Neural cell (in vitro differentiated cells): Measurements from ENCODE around the gene METTL1. TPM values are rescaled to one million over a fixed set of nuclear protein-coding genes. Genes with fewer than 3 reads are reported as not detected.
"Not testable (repeated sequence)": the region's sequence is repeated elsewhere in the genome, so short reads cannot be mapped to it uniquely, and the experiment has no call there.

Source experiments
- H2AFZ ChIP-seq: fragments of 200-600, 300-800 bp; sonication (generic), shearing (Covaris generic); 2 replicates; pipeline ENCODE4 v1.6.0; 2014; ENCODE audit warnings: low read depth, mild to moderate bottlenecking, antibody characterized with exemption, low read length, moderate library complexity
- H3F3A ChIP-seq: fragments of 200-600 bp; shearing (Covaris generic); 2 replicates; pipeline ENCODE4 v1.6.1; 2016; ENCODE audit warnings: mild to moderate bottlenecking, moderate library complexity, mixed read lengths, antibody characterized with exemption, low read length; ENCODE audit not compliant: insufficient read depth, poor library complexity, severe bottlenecking
- H3K27ac ChIP-seq: fragments of 200-600, 300-800 bp; sonication (generic), shearing (Covaris generic); 2 replicates; pipeline ENCODE4 v1.5.1; 2014; ENCODE audit warnings: mild to moderate bottlenecking, low read length, moderate library complexity
- H3K27me3 ChIP-seq: fragments of 300-800, 200-600 bp; sonication (generic), shearing (Covaris generic); 2 replicates; pipeline ENCODE4 v1.6.0; 2014; ENCODE audit warnings: mild to moderate bottlenecking, low read depth, low read length, moderate library complexity; ENCODE audit not compliant: insufficient read depth
- H3K36me3 ChIP-seq: fragments of 300-800, 200-600 bp; sonication (generic), shearing (Covaris generic); 2 replicates; pipeline ENCODE4 v1.5.1; 2014; ENCODE audit warnings: mild to moderate bottlenecking, antibody characterized with exemption, low read length, moderate library complexity; ENCODE audit not compliant: insufficient read depth
- H3K4me2 ChIP-seq: fragments of 300-800, 200-600 bp; sonication (generic), shearing (Covaris generic); 2 replicates; pipeline ENCODE4 v1.6.0; 2014; ENCODE audit warnings: mild to moderate bottlenecking, low read length
- H3K4me3 ChIP-seq: fragments of 300-800, 200-600 bp; sonication (generic), shearing (Covaris generic); 2 replicates; pipeline ENCODE4 v1.5.1; 2014; ENCODE audit warnings: mild to moderate bottlenecking, low read length, moderate library complexity
- H3K79me2 ChIP-seq: fragments of 200-600 bp; shearing (Covaris generic); replicated peaks from 2 replicates; pipeline ENCODE4 v1.6.0; 2014; ENCODE audit warnings: mild to moderate bottlenecking, low read length, moderate library complexity; ENCODE audit not compliant: insufficient read depth
- H3K9ac ChIP-seq: fragments of 300-800, 200-600 bp; sonication (generic), shearing (Covaris generic); 2 replicates; pipeline ENCODE4 v1.6.1; 2016; ENCODE audit warnings: mild to moderate bottlenecking, low read length, mixed read lengths
- H3K9me2 ChIP-seq: fragments of 200-600 bp; shearing (Covaris generic); 2 replicates; pipeline ENCODE4 v1.6.1; 2016; ENCODE audit warnings: mild to moderate bottlenecking, low read length, mixed read lengths; ENCODE audit not compliant: insufficient read depth
- H3K9me3 ChIP-seq: fragments of 200-600, 300-800 bp; sonication (generic), shearing (Covaris generic); 2 replicates; pipeline ENCODE4 v1.6.1; 2016; ENCODE audit warnings: mild to moderate bottlenecking, mixed run types, low read length, moderate library complexity, mixed read lengths
- H4K20me1 ChIP-seq: fragments of 200-600 bp; shearing (Covaris generic); 2 replicates; pipeline ENCODE4 v1.6.1; 2016; ENCODE audit warnings: mild to moderate bottlenecking, mixed run types; ENCODE audit not compliant: insufficient read depth
- EP300 ChIP-seq: fragments of 450-650 bp; conservative IDR thresholded peaks from 2 replicates; pipeline ENCODE4 v1.6.1; 2014; ENCODE audit warnings: antibody characterized with exemption, mild to moderate bottlenecking, moderate library complexity; ENCODE audit not compliant: poor library complexity, severe bottlenecking
- EZH2 ChIP-seq: fragments of 200-600, 300-800 bp; shearing (Covaris generic), sonication (generic); IDR thresholded peaks from 2 replicates; pipeline ENCODE4 v1.6.1; 2014; ENCODE audit warnings: antibody characterized with exemption, low read length, borderline replicate concordance, mild to moderate bottlenecking; ENCODE audit not compliant: insufficient read depth, poor library complexity, severe bottlenecking
- MXI1 ChIP-seq: fragments of 450-650 bp; conservative IDR thresholded peaks from 2 replicates; pipeline ENCODE4 v1.6.1; 2014; ENCODE audit warnings: antibody characterized with exemption, mild to moderate bottlenecking; ENCODE audit not compliant: poor library complexity, severe bottlenecking
- POLR2AphosphoS5 ChIP-seq: IDR thresholded peaks from 2 replicates; pipeline ENCODE4 v1.6.1; 2012
- RAD21 ChIP-seq: fragments of 450-650 bp; conservative IDR thresholded peaks from 2 replicates; pipeline ENCODE4 v1.6.1; 2014; ENCODE audit warnings: antibody characterized with exemption, mild to moderate bottlenecking, moderate library complexity
- SMC3 ChIP-seq: fragments of 450-650 bp; conservative IDR thresholded peaks from 2 replicates; pipeline ENCODE4 v1.6.1; 2014; ENCODE audit warnings: antibody characterized with exemption, mild to moderate bottlenecking, moderate library complexity; ENCODE audit not compliant: poor library complexity
- TAF1 ChIP-seq: IDR thresholded peaks from 2 replicates; pipeline ENCODE4 v1.6.1; 2012; ENCODE audit warnings: low read depth
- polyA plus RNA-seq: library from polyadenylated mRNA; depleted of rRNA; stranded (reverse); fragments of >200 nt; gene quantifications from 2 replicates; pipeline ENCODE4 v1.2.3, GENCODE V29; 2014
- TF ChIP-seq, protein P1 (sequence below): IDR thresholded peaks from 2 replicates; pipeline ENCODE4 v1.6.1; 2012; ENCODE audit warnings: borderline replicate concordance
- TF ChIP-seq, protein P2 (sequence below): fragments of 450-650 bp; IDR thresholded peaks from 2 replicates; pipeline ENCODE4 v1.5.1; 2014; ENCODE audit warnings: antibody characterized with exemption, mild to moderate bottlenecking, moderate library complexity; ENCODE audit not compliant: poor library complexity, severe bottlenecking

Gene METTL1
- polyA plus RNA-seq, 1 donor from 2014 or later = 1.9 TPM

DNA sequence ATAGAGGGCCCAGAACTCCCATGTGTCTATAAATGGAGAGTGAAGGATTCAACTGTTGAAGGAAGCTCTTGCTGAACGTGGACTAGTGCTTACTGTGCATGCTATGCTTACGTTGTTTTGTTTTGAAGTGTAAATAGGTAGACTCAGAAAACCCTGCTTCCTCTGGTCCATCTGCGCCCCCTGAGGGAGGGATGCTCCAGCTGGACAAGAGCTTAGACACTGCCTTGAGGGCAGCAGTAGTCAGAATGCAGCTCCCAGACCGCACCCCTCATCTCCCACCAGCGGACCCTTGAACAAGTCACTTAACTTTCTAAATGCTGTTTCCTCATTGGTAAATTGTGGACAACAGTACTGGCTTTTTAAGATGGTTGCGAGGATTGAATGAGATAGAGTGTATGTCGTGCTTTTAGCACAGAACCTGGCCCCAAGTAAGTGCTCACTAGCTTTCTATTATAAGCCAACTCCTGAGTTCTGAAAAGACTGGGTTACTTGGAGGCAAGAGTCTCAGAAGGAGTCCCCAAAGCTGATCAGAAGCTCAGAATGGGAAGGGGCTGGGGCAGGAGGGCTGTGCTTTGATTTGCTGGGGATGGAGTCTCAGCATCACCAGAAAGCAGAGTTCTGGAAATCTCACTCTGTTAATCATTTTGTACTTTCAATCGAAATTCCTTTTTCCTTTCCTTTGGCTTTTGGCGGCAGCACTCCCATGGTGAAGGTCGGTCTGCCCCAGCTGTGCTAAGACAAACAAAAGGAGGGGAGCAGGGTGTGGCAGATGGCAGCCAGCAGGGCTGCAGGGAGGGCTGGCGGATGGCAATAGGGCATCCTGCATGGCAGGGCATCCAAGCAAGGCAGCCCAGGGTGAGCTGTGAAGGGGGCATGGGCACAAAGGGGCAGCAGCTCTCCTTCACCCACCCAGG is 48.9 kb downstream of the METTL1 start:
- Histone ChIP-seq H3K9me2 (no peaks in the 10 kb centered on the region), H3F3A (no peaks in the 10 kb centered on the region), H3K9me3 (no peaks in the 10 kb centered on the region), H3K4me2 (no peak overlapping the region), H3K27me3 (peaks cover 24% of the 10 kb centered on the region), H3K9ac (no peak overlapping the region), H3K4me3 (no peak overlapping the region), H4K20me1 (no peaks in the 10 kb centered on the region), H3K27ac (no peak overlapping the region), H2AFZ (no peak overlapping the region), H3K79me2 (no peaks in the 10 kb centered on the region), H3K36me3 (peaks cover 4% of the 10 kb centered on the region)
- TF ChIP-seq EZH2 (no peak), RAD21 (no peak), TAF1 (no peak), SMC3 (no peak), POLR2AphosphoS5 (no peak), MXI1 (no peak), EP300 (no peak)
- TF ChIP-seq, protein P1, sequence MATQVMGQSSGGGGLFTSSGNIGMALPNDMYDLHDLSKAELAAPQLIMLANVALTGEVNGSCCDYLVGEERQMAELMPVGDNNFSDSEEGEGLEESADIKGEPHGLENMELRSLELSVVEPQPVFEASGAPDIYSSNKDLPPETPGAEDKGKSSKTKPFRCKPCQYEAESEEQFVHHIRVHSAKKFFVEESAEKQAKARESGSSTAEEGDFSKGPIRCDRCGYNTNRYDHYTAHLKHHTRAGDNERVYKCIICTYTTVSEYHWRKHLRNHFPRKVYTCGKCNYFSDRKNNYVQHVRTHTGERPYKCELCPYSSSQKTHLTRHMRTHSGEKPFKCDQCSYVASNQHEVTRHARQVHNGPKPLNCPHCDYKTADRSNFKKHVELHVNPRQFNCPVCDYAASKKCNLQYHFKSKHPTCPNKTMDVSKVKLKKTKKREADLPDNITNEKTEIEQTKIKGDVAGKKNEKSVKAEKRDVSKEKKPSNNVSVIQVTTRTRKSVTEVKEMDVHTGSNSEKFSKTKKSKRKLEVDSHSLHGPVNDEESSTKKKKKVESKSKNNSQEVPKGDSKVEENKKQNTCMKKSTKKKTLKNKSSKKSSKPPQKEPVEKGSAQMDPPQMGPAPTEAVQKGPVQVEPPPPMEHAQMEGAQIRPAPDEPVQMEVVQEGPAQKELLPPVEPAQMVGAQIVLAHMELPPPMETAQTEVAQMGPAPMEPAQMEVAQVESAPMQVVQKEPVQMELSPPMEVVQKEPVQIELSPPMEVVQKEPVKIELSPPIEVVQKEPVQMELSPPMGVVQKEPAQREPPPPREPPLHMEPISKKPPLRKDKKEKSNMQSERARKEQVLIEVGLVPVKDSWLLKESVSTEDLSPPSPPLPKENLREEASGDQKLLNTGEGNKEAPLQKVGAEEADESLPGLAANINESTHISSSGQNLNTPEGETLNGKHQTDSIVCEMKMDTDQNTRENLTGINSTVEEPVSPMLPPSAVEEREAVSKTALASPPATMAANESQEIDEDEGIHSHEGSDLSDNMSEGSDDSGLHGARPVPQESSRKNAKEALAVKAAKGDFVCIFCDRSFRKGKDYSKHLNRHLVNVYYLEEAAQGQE = no peak
- TF ChIP-seq, protein P2, sequence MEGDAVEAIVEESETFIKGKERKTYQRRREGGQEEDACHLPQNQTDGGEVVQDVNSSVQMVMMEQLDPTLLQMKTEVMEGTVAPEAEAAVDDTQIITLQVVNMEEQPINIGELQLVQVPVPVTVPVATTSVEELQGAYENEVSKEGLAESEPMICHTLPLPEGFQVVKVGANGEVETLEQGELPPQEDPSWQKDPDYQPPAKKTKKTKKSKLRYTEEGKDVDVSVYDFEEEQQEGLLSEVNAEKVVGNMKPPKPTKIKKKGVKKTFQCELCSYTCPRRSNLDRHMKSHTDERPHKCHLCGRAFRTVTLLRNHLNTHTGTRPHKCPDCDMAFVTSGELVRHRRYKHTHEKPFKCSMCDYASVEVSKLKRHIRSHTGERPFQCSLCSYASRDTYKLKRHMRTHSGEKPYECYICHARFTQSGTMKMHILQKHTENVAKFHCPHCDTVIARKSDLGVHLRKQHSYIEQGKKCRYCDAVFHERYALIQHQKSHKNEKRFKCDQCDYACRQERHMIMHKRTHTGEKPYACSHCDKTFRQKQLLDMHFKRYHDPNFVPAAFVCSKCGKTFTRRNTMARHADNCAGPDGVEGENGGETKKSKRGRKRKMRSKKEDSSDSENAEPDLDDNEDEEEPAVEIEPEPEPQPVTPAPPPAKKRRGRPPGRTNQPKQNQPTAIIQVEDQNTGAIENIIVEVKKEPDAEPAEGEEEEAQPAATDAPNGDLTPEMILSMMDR = no peak

DNA sequence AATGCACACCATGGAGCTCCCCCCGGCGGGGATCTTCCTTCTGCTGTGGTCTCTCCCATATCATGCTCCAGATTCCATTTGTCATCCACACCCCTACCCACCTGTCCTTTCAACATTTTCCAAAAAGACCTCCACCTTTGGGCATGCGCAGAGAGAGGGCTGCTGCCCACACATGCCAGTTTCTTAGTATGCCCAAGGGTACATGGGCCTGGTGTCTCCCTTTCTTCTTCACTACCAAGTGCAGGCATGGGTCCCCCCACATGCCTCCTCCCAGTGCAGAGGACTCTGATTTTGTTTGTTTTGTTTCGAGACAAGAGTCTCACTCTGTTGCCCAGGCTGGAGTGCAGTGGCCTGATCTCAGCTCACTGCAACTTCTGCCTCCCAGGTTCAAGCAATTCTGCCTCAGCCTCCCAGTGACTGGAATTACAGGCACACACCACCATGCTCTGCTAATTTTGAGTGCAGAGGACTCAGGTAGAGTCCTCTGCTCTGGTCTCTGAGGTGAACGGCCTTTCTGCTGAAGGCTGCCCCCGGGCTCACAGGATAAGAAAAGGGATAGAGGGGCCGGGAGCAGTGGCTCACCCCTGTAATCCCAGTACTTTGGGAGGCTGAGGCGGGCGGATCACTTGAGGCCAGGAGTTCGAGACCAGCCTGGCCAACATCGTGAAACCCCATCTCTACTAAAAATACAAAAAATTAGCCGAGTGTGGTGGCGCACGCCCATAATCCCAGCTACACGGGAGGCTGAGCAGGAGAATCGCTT is 49.9 kb downstream of the METTL1 start:
- not testable (repeated sequence) for H2AFZ ChIP-seq, H3K27ac ChIP-seq, H3K9me3 ChIP-seq, H3K4me3 ChIP-seq, H3K9me2 ChIP-seq, H3K9ac ChIP-seq, H3F3A ChIP-seq, H3K4me2 ChIP-seq, H3K36me3 ChIP-seq, H4K20me1 ChIP-seq, H3K79me2 ChIP-seq
- H3K27me3 ChIP-seq = peaks cover 14% of the 10 kb centered on the region
